Karpas-422 (cell line): ENCODE data around the gene HNRNPF. TPM values are rescaled to one million over a fixed set of nuclear protein-coding genes. Genes with fewer than 3 reads are reported as not detected.

Experiments
- small RNA-seq: library from RNA; depleted of rRNA; stranded (forward); fragments of <200 nt; gene quantifications from one replicate; pipeline ENCODE3, GENCODE V24; 2014
- total RNA-seq: library from RNA; depleted of rRNA; stranded (reverse); fragments of >200 nt; shearing (Covaris generic); gene quantifications from 2 replicates; pipeline ENCODE4 v1.2.3, GENCODE V29; 2014; ENCODE audit warnings: low replicate concordance; rRNA removed

The HNRNPF gene
- total RNA-seq, 1 experiment from 2014 or later = 160 TPM

Small RNAs within 50 kb of the gene (small RNA-seq; reads per million reads assigned to genes)
- gene RNU6ATAC11P = not detected
- 0.16 reads per million for gene RNU7-193P
- 0.12 reads per million for gene SNORD3J

Other genes starting within 250 kb of the HNRNPF start
- not detected in 2 replicates for gene RASGEF1A, start 142.1 kb downstream of the HNRNPF start, total RNA-seq
- gene FXYD4, start 37.5 kb downstream of the HNRNPF start, total RNA-seq = not detected in 2 replicates
- 11.5 and 11.8 TPM in 2 replicates for gene ZNF487, start 27.9 kb upstream of the HNRNPF start, total RNA-seq
- 4.7 and 11.9 TPM in 2 replicates for gene ZNF239, start 165.4 kb upstream of the HNRNPF start, total RNA-seq
- 7.5 and 12.7 TPM in 2 replicates for gene ZNF485, start 197.3 kb upstream of the HNRNPF start, total RNA-seq
- 30.3 and 34.7 TPM in 2 replicates for gene ZNF32, start 239.7 kb upstream of the HNRNPF start, total RNA-seq